ENCODE data around the gene TRIP12.
"Not testable (repeated sequence)": the region's sequence is repeated elsewhere in the genome, so short reads cannot be mapped to it uniquely, and the experiment has no call there.

GRCh38 chr2:229786289-229786688 lies 135.5 kb downstream of the TRIP12 start:
- TF ChIP-seq, protein P1, sequence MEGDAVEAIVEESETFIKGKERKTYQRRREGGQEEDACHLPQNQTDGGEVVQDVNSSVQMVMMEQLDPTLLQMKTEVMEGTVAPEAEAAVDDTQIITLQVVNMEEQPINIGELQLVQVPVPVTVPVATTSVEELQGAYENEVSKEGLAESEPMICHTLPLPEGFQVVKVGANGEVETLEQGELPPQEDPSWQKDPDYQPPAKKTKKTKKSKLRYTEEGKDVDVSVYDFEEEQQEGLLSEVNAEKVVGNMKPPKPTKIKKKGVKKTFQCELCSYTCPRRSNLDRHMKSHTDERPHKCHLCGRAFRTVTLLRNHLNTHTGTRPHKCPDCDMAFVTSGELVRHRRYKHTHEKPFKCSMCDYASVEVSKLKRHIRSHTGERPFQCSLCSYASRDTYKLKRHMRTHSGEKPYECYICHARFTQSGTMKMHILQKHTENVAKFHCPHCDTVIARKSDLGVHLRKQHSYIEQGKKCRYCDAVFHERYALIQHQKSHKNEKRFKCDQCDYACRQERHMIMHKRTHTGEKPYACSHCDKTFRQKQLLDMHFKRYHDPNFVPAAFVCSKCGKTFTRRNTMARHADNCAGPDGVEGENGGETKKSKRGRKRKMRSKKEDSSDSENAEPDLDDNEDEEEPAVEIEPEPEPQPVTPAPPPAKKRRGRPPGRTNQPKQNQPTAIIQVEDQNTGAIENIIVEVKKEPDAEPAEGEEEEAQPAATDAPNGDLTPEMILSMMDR (conservative IDR thresholded peaks at IDR 0.05; ENCODE audit: low read length): not testable (repeated sequence)
- TF ChIP-seq EZH2phosphoT487 (IDR thresholded peaks at IDR 0.05; ENCODE audit: borderline replicate concordance): not testable (repeated sequence)

All from Loucy (cell line).